NAMALWA (cell line): Measurements from ENCODE around the gene CHRNA9.
"Not testable (repeated sequence)": the region's sequence is repeated elsewhere in the genome, so short reads cannot be mapped to it uniquely, and the experiment has no call there.

Experiments used
- DNase-seq: peaks from one replicate; pipeline ENCODE4 v3.0.0-alpha.2; 2015; ENCODE audit warnings: low spot score

Gene CHRNA9

GRCh38 chr4:40334591-40335524, at the start of gene CHRNA9:
Gene CHRNA9, plus strand, starts transcription at chr4:40335333. Its CDS starts 135 bp downstream, at chr4:40335468.
- DNase-seq: no peak

- no peak for DNase-seq
Measured at GRCh38 chr4:40285692-40286091, 49.4 kb upstream of the CHRNA9 start.

GRCh38 chr4:40288566-40288965, 46.6 kb upstream of the CHRNA9 start:
- peak; percentile 46 for DNase-seq

GRCh38 chr4:40289366-40290188, 45.6 kb upstream of the CHRNA9 start:
- no peak for DNase-seq

GRCh38 chr4:40290611-40291186, 44.4 kb upstream of the CHRNA9 start:
- DNase-seq: not testable (repeated sequence)

GRCh38 chr4:40292313-40292759, 42.8 kb upstream of the CHRNA9 start:
- DNase-seq: no peak

- no peak for DNase-seq
Measured at GRCh38 chr4:40294339-40294738, 40.8 kb upstream of the CHRNA9 start.

- DNase-seq: not testable (repeated sequence)
Measured at GRCh38 chr4:40295030-40295429, 40.1 kb upstream of the CHRNA9 start.

- DNase-seq: no peak
Measured at GRCh38 chr4:40295572-40295971, 39.6 kb upstream of the CHRNA9 start.

GRCh38 chr4:40299126-40299525, 36.0 kb upstream of the CHRNA9 start:
- no peak for DNase-seq

GRCh38 chr4:40299811-40300292, 35.3 kb upstream of the CHRNA9 start:
- peak; percentile 58 for DNase-seq

- peak; percentile 58 for DNase-seq
Measured at GRCh38 chr4:40300371-40301162, 34.6 kb upstream of the CHRNA9 start.

- peak; percentile 98 for DNase-seq
Measured at GRCh38 chr4:40301603-40302002, 33.5 kb upstream of the CHRNA9 start.

GRCh38 chr4:40303751-40304150, 31.4 kb upstream of the CHRNA9 start:
- no peak for DNase-seq

GRCh38 chr4:40305328-40306170, 29.6 kb upstream of the CHRNA9 start:
- peak; percentile 97 for DNase-seq

- DNase-seq: peak; percentile 50
Measured at GRCh38 chr4:40306226-40306625, 28.9 kb upstream of the CHRNA9 start.

GRCh38 chr4:40306976-40307375, 28.2 kb upstream of the CHRNA9 start:
- peak; percentile 62 for DNase-seq

- DNase-seq: peak; percentile 96
Measured at GRCh38 chr4:40307627-40308497, 27.3 kb upstream of the CHRNA9 start.

GRCh38 chr4:40308528-40309122, 26.5 kb upstream of the CHRNA9 start:
- DNase-seq: no peak
